ENCODE data around the gene OR13C8.
"Not testable (repeated sequence)": the region's sequence is repeated elsewhere in the genome, so short reads cannot be mapped to it uniquely, and the experiment has no call there.

Gene OR13C8, protein sequence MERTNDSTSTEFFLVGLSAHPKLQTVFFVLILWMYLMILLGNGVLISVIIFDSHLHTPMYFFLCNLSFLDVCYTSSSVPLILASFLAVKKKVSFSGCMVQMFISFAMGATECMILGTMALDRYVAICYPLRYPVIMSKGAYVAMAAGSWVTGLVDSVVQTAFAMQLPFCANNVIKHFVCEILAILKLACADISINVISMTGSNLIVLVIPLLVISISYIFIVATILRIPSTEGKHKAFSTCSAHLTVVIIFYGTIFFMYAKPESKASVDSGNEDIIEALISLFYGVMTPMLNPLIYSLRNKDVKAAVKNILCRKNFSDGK

DNA sequence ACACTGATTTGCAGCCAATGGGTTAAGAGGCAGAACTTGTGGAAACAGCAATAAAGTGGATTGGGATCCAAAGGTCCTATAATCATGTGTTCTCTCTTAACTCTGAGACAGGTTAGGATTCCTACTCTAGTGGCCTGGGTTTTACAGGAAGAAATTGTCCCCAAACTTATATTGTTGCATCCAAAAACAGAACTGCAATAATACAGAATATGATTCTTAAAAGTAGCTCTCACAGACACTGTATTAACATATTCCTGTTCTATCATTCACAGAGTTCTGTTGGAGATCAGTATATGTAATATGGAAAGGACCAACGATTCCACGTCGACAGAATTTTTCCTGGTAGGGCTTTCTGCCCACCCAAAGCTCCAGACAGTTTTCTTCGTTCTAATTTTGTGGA is at the start of gene OR13C8:
Gene OR13C8, plus strand, starts transcription at position 301 of the 400 bp plus-strand sequence. Its CDS starts 0 bp downstream, at position 301.
- DNase-seq: no peak

DNA sequence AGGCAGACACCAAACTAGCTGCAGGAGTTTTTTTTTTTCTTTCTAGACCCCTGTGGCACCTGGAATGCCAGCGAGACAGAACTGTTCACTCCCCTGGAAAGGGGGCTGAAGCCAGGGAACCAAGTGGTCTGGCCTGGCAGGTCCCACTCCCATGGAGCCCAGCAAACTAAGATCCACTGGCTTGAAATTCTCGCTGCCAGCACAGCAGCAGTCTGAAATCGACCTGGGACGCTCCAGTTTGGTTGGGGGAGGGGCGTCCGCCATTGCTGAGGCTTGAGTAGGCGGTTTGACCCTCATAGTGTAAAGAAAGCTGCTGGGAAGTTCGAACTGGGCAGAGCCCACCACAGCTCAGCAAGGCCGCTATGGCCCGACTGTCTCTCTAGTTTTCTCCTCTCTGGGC is 48.7 kb upstream of the OR13C8 start:
- not testable (repeated sequence) for DNase-seq

DNA sequence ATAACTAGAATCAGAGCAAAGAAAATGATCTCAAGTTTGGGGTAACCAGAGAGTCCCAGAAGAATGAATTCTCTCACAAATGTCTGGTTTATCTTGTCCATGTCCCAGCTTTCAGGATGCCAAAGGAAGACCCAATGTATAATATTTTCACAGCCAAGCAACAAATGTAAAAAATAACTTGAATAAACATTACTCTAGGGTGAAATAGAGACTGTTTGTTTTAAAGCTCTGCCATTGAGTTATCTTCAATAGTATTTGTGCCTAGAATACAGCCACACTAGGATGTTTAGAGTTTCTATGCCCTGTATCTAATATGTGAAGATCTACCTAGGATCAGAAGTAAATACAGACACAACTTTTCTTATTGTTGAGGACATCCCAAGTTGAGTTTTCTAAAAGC is 41.9 kb upstream of the OR13C8 start, which contains the start of gene OR13C4:
Gene OR13C4, minus strand, starts transcription at position 101 of the 400 bp plus-strand sequence. Its CDS starts 0 bp downstream, at position 101.
- DNase-seq: no peak

DNA sequence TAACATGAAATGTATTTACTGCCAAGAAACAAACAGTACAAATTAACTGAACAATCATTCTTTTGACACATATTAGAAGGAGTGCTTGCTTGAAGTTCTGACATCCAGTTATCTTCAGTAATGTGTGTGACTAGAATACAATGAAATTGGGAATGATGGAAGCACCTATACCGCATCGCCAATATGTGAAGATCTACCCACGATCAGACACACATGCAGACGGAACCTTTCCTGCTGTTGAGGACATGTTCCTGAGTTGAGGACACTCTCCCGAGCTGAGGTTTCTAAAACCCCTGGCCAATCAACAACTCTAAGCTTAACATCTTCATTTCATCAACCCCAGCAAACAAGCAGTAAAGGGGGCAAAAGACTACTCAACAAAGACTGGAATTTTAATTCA is 32.2 kb upstream of the OR13C8 start, which contains the start of gene OR13C3:
Gene OR13C3, minus strand, starts transcription at position 101 of the 400 bp plus-strand sequence. CDS start 133 bp downstream, outside the sequence.
- DNase-seq: no peak

DNA sequence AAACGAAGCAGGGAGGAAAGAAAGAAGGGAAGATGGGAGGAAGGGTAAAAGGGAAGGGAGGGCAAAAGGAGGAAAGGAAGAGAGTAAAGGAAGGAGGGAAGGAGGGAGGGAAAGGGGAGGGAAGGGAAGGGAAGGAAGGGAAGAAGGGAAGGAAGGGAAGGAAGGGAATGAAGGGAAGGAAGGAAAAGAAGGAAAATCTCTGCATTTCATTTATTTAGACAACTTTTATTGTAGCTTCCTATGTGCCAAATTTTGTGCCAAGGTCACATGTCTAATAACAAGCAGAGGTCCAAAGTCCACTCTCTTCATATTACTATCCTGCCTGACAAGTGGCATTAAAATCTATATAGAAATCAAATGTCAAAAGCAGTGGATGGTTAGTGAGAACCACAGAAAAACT is 29.7 kb upstream of the OR13C8 start:
- DNase-seq: no peak

DNA sequence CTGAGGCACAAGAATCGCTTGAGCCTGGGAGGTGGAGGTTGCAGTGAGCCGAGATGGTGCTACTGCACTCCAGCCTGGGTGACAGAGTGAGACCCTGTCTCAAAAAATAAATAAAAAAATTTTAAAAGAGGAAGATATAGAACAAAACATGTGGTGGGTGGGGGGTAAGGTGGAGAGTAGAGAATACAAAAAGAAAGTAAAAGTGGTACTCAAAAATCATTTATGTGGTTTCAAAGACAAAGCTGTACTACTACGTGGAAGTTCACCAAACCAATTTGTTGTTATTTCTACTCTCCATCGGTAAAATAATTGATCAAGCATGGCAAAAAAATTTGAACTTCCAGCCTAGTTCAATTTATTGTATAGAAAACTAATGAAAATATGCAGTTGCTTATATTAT is 24.3 kb upstream of the OR13C8 start:
- no peak for DNase-seq

DNA sequence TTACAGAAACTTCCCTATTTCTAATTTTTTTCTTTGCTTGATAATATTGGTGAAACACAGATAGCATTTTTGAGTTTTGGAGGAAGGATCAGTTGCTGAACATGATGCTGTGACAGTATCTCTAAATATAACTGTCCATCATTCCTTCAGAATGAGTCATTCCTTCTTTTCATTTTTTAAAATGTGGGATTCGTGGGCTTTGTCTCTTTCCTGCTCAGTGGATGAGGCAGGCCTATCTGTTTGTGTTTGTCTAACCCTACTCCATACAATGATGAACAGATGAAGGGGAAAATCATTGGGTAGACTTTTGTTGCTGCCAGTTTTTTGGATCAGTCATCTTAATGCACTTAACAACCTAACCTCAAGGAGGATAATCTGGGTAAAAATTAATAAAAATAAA is 15.7 kb upstream of the OR13C8 start:
- no peak for DNase-seq

DNA sequence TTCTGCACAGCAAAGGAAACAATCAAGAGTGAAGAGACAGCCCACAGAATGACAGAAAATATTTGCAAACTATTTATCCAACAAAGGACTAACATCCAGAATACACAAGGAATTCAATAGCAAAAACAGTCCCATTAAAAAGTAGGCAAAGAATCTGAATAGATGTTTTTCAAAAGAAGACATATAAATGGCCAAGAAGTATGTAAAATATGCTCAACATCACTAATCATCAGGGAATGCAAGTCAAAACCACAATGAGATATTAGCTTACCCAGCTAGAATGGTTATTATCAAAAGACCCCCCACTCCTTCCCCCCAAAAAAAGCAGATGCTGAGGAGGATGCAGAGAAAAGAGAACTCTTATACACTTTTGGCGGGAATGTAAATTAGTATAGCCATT is 13.4 kb upstream of the OR13C8 start:
- DNase-seq: no peak

DNA sequence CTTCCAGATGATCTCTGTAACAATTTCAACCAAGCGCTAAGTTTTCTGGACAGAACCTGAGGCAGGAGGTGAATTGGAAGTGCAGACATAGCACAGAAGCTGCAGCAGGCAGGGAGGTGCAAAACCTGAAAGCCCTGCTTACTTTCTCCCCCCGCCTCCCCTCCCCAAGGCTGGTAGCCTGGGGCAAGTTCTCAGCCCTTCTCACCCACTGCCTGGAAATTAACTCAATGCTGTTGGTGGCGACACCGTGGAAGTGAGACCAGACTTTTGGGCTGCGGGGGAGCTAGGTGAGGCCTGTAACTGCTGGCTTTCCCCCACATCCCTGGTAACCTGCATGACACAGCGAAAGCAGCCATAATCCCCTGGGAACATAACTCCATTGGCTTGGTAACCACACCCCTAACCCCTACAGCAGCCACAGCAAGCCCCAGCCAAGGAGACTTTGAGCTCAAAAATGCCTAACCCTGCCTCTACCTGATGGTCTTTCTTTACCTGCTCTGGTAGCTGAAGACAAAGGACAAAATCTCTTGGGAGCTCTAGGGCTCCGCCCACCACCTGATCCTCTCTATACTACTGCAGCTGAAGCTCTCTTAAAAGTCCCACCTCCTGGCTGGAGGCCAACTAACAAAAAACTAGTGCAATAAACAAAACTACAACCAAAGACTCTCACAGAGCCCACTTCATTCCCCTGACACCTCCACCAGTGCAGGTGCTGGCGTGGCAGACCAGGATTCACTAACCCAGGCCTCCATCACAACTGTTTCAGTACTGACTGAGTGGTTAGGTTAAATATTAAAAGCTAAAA is 11.9 kb upstream of the OR13C8 start:
- DNase-seq: no peak

DNA sequence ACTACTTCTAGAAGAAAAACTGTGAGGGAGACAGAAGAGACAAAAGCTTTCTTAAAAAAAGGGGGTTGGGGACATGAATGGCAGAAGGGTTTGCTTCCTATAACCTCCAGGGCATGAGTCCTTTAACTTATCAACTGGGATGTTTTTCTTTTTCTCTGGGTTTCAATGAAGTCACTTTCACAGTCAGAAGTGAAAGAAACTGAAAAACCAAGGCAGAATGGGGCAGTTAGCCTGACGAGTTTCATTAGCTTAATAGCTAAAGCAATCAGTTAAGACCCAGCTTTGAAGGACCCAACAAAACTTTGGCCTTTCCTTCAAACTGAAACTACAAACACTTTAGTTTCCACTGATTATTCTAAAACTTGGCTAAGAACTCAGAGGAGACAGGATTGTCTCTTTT is 4.6 kb upstream of the OR13C8 start:
- no peak for DNase-seq

DNA sequence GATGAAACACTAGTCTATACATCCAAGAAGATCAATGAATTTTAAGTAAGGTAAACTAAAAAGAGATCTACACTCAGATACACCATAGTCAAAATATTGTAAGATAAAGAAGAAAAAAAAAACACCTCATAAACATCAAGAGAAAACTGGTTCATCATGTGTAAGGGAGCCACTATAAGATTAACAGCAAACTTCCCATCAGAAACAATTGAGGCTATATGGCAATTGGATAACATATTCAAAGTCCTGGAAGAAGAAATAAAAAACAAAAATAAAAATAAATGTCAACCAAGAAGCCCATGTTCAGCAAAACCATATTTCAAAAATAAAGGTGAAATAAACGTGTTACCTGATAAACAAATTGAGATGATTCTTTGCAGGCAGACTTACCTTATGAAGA is 3.6 kb downstream of the OR13C8 start:
- DNase-seq: no peak

DNA sequence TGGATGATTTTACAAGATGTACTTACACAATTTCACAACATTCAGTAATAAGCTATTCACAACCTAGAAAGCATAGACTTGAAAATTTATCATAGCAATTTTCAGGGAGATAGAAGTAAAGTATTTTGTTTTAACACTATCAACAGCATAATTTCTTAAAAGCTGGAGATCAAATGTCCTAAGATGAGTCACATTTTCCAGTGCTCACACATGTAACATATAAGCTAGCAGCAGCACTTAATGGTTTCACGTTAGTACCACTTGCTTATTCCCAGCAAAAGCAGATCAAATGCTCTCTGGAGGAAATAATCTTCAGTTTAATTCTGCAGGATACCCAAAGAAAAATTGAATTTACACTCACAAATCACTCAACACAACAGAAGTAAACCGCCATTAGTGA is 6.5 kb downstream of the OR13C8 start:
- DNase-seq: no peak

DNA sequence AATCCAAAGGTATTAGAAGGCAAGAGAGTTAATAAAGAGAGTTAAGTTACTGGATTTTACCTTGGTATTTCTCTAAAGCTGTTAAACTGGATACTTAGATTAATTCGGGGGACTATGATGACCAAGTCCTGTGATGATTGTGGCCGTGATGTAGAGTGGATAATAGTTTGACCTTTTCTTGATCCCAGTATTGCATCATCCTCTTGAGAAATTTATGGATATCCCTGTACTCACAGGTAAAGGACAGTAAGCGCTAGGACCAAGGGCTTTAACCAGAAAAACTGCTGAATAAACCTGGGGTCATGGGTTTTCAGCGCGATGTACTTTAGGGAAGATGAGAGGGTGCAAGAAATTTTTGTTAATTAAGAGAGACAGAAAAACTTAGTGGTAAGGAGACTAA is 8.3 kb downstream of the OR13C8 start:
- DNase-seq: no peak

DNA sequence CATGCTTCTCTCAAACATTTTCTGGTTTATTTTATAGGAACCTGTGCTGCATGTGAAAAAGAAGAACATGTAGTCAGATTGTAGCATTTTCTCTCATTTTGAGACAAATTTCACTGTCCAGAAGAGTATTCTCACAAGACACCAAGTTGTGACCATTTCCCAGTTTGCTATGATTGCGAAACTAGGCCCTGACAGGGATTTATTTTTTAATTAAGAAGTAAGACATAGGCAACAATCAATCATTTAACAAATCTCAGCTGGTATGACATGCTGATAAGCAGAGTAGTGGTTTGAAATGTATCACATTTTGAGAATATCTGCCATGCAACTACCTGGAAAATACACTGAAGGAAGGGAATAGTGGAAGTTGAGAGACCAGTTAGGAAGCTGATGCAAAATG is 11.6 kb downstream of the OR13C8 start:
- no peak for DNase-seq

DNA sequence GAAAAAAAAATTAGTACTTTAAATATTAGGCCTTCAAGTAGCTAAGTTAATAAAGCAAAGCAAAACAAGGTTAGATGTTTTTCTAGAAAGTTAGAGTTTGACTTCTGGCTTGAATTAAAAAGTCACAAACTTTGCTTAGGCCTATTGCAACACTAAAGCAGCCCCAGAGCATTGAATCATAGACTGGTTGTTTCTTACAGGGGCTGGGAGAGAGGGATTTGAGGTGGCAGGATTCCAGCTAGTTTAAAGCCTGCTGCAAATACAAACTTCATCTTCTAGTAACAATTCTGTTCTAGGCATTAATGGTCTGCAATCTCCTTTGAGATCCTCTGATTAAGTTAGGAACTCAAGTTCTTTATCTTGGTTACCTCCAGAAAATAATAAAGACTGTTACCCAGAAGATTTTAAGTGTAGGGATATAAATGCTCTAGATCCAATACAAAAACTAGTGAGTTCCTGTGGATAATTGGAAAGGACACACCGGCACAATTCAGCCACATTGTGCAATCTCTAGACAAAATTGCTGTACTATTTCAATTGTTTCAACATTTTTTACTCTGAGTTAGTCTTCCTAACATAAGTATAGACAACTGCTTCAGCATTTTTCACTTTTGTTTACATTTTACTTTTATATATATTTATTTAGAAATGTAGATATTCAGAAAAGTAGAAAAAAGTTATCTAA is 17.7 kb downstream of the OR13C8 start:
- no peak for DNase-seq

DNA sequence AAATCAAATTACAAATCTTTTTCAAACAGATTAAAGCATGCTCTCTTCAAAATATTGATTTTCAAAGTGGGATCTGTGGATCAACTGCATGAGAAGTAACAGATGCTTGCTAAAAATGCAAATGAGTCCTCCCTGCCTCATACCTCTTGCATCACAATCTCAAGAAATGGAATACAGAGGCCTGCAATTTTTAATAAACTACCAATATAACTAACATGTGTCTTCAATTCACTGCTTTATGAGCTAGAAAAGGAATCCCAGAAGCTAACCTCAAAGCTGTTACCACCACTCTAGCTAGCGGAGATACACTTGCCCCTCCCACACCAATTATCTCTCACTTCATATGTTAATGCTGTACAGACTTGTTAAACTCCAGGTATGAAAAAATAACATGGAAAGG is 20.7 kb downstream of the OR13C8 start:
- DNase-seq: no peak

DNA sequence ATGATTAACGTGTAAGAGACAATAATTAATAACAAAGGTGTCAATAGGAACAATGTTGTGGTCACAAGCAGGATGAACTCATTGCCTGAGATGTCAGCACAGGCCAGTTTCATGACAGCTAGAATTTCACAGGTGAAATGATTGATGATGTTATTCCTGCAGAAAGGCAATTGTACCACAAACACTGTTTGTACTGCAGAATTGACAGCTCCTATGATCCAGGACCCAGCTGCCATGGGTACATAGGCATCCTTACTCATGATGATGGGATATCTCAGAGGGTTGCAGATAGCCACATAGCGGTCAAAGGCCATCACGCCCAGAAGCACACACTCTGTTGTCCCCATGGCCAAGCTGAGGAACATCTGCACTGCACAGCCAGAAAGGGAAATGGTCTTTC is 29.8 kb downstream of the OR13C8 start:
- not testable (repeated sequence) for DNase-seq

DNA sequence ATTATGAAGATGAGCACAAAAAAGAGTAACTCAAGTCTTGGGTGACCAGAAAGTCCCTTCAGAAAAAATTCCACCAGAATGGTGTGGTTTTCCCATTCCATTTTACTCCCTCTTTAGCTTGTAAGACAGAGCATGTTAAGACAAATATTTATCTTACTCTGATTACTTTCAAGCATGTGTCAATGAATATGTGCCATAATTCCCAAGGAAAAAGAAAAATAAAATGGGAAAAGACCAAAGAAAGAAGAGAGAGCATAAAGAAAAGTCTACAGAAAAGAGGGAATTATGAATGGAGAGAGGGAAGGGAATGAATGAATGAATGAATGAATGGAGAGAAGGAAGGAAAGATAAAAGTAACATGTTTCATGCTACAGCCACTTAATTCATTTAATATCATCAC is 30.3 kb downstream of the OR13C8 start, which contains the start of gene OR13C5:
Gene OR13C5, minus strand, starts transcription at position 101 of the 400 bp plus-strand sequence. Its CDS starts 0 bp downstream, at position 101.
- not testable (repeated sequence) for DNase-seq

DNA sequence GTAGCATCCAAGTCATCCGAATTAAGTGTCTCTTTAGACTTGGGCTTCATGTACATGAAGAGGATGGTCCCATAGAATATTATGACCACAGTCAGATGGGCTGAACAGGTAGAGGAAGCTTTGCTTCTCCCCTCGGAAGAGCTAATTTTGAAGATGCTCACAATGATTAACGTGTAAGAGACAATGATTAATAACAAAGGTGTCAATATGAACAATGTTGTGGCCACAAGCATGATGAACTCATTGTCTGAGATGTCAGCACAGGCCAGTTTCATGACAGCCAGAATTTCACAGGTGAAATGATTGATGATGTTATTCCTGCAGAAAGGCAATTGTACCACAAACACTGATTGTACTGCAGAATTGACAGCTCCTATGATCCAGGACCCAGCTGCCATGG is 35.8 kb downstream of the OR13C8 start:
- no peak for DNase-seq

DNA sequence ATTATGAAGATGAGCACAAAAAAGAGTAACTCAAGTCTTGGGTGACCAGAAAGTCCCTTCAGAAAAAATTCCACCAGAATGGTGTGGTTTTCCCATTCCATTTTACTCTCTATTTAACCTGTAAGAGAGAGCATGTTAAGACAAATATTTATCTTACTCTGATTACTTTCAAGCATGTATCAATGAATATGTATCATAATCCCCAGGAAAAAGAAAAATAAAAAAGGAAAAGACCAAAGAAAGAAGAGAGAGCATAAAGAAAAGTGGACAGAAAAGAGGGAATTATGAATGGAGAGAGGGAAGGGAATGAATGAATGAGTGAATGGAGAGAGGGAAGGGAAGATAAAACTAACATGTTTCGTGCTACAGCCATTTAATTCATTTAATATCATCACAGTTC is 36.6 kb downstream of the OR13C8 start, which contains the start of gene OR13C2:
Gene OR13C2, minus strand, starts transcription at position 101 of the 400 bp plus-strand sequence. Its CDS starts 0 bp downstream, at position 101.
- DNase-seq: not testable (repeated sequence)

DNA sequence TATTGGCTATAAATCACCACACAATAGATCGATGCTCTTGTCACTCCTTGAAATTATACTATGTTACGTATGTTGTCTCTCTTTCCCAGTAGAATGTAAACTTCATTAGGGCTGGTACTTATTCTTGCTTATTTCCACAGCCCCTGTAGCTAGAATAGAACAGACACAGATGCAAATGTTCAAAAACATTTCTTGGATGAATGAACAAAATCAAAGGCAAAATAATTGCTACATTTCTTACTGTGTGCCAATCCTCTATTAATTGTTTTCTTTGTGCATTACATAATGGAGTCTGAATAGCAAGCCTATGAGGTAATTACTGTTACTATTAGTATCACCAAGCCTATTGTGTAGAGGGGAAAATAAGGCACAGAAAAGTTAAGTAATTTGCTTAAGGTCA is 37.2 kb downstream of the OR13C8 start:
- no peak for DNase-seq

DNA sequence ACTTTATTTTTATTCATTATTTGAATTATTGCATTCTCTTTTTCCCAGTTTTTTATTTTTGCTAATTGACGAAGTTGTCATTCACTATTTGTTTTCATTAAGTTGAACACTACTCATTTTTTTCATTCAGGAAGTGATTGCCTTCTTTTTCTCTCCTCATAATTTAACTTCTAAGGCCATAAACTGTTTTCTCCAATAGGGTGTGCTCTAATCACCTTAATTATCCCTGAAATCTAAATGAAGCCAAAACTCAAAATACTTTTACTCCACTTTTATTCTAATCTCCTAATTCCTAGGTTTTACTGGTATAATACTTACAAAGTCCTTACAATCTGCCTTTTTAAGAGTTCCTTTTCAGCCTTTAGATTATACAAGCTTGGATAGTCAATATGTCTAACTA is 39.4 kb downstream of the OR13C8 start:
- DNase-seq: no peak

DNA sequence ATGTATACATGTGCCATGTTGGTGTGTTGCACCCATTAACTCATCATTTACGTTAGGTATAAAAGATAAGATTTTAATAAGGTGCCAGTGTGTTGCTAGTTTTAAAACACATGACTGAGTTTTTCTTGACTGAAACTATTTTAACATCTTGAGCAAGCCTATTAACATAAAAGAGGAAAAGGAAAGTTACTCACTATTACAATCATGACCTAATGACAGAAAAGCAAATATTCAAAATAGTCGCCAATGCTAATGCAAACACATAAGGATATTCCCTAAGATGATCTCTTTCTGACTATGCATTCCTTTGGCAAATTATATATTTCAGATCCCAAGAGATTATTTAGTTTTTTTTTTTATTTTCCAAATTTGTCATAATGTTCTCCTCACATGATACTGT is 42.2 kb downstream of the OR13C8 start:
- DNase-seq: no peak
